GM18505 (cell line): ENCODE results near the gene COA5.

Experiments
- ATAC-seq: cut with Tn5 transposase; IDR thresholded peaks from one replicate; pipeline ENCODE4 v1.9.1; 2021; ENCODE audit not compliant: unreplicated experiment
- POLR2A ChIP-seq: IDR thresholded peaks from 4 replicates; pipeline ENCODE4 v1.6.1; 2011; ENCODE audit warnings: borderline replicate concordance; ENCODE audit not compliant: insufficient read depth, insufficient read length; ENCODE audit errors: extremely low read depth

The COA5 gene

GRCh38 chr2:98572211-98572610 lies 36.1 kb downstream of the COA5 start:
- no peak for ATAC-seq
- no peak for TF ChIP-seq POLR2A

GRCh38 chr2:98571796-98572195 lies 36.5 kb downstream of the COA5 start:
- no peak for TF ChIP-seq POLR2A
- ATAC-seq, result no peak

GRCh38 chr2:98571121-98571701 lies 37.1 kb downstream of the COA5 start:
- no peak for ATAC-seq
- TF ChIP-seq POLR2A, result no peak

- no peak for ATAC-seq
- TF ChIP-seq POLR2A, result no peak
Observed at GRCh38 chr2:98570356-98570755, 38.0 kb downstream of the COA5 start.

- no peak for TF ChIP-seq POLR2A
- ATAC-seq, result no peak
Observed at GRCh38 chr2:98569915-98570314, 38.4 kb downstream of the COA5 start.

- no peak for ATAC-seq
- no peak for TF ChIP-seq POLR2A
Observed at GRCh38 chr2:98569197-98569793, 39.0 kb downstream of the COA5 start.

- no peak for TF ChIP-seq POLR2A
- no peak for ATAC-seq
Observed at GRCh38 chr2:98568161-98568956, 40.0 kb downstream of the COA5 start.

- TF ChIP-seq POLR2A, result no peak
- no peak for ATAC-seq
Observed at GRCh38 chr2:98565941-98566340, 42.4 kb downstream of the COA5 start.

- no peak for TF ChIP-seq POLR2A
- ATAC-seq, result no peak
Observed at GRCh38 chr2:98565286-98565860, 42.9 kb downstream of the COA5 start.

GRCh38 chr2:98564541-98565132 lies 43.7 kb downstream of the COA5 start:
- no peak for ATAC-seq
- TF ChIP-seq POLR2A, result no peak

GRCh38 chr2:98563394-98563793 lies 44.9 kb downstream of the COA5 start:
- no peak for ATAC-seq
- TF ChIP-seq POLR2A, result no peak

- no peak for TF ChIP-seq POLR2A
- no peak for ATAC-seq
Observed at GRCh38 chr2:98561902-98562695, 46.2 kb downstream of the COA5 start.

GRCh38 chr2:98561018-98561417 lies 47.3 kb downstream of the COA5 start:
- TF ChIP-seq POLR2A, result no peak
- no peak for ATAC-seq
